ENCODE results near the gene TMEM39B. TPM values are rescaled to one million over a fixed set of nuclear protein-coding genes. Genes with fewer than 3 reads are reported as not detected.
A peak's percentile ranks its signal among the peaks of the same experiment; 100 is the strongest.
"Not testable (repeated sequence)": the region's sequence is repeated elsewhere in the genome, so short reads cannot be mapped to it uniquely, and the experiment has no call there.

The TMEM39B gene
- total RNA-seq, 1 donor from 2014 or later: 23.1 TPM

- H3K9me3 Mint-ChIP-seq: no peaks in the 10 kb centered on the region
- TF ChIP-seq, protein P1, sequence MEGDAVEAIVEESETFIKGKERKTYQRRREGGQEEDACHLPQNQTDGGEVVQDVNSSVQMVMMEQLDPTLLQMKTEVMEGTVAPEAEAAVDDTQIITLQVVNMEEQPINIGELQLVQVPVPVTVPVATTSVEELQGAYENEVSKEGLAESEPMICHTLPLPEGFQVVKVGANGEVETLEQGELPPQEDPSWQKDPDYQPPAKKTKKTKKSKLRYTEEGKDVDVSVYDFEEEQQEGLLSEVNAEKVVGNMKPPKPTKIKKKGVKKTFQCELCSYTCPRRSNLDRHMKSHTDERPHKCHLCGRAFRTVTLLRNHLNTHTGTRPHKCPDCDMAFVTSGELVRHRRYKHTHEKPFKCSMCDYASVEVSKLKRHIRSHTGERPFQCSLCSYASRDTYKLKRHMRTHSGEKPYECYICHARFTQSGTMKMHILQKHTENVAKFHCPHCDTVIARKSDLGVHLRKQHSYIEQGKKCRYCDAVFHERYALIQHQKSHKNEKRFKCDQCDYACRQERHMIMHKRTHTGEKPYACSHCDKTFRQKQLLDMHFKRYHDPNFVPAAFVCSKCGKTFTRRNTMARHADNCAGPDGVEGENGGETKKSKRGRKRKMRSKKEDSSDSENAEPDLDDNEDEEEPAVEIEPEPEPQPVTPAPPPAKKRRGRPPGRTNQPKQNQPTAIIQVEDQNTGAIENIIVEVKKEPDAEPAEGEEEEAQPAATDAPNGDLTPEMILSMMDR (IDR thresholded peaks at IDR 0.05): no peak
- DNase-seq (no peak), ATAC-seq (ENCODE audit: low read depth) (no peak)
- H3K27ac Mint-ChIP-seq: peak overlapping the region; percentile 73
- H3K4me3 Mint-ChIP-seq: peak overlapping the region; percentile 70
- peaks cover 29% of the 10 kb centered on the region for H3K36me3 Mint-ChIP-seq (ENCODE audit: low read depth)
- intact Hi-C loops (cut with micrococcal nuclease): loop anchor here (1.0 kb wide), 1 partner anchor 11 kb away; no protein-coding TSS in a partner anchor
- ChIA-PET POLR2A (interaction anchor here (1.4 to 3.0 kb wide), 6 partner anchors 8 to 224 kb away, joined by 7 to 14 read pairs (median 8); partner anchors contain the start of genes CCDC28B, MARCKSL1, TMEM39B and TXLNA), CTCF (interaction anchor here (0.6 to 1.5 kb wide), 6 partner anchors 10 to 302 kb away, joined by 3 to 7 read pairs (median 4); partner anchors contain the start of genes TMEM39B and TXLNA)
- H3K4me1 Mint-ChIP-seq: peaks cover 61% of the 10 kb centered on the region
- no peaks in the 10 kb centered on the region for H3K27me3 Mint-ChIP-seq
Measured at GRCh38 chr1:32111789-32112188, 39.0 kb downstream of the TMEM39B start.

- no peak for ATAC-seq (ENCODE audit: low read depth)
- Mint-ChIP-seq H3K4me1 (peaks cover 56% of the 10 kb centered on the region), H3K4me3 (no peak overlapping the region), H3K27me3 (no peaks in the 10 kb centered on the region), H3K27ac (no peak overlapping the region), H3K9me3 (no peaks in the 10 kb centered on the region), H3K36me3 (ENCODE audit: low read depth) (peaks cover 27% of the 10 kb centered on the region)
- intact Hi-C loops (cut with micrococcal nuclease): no loop called here
- DNase-seq: no peak
- TF ChIP-seq, protein P1 (IDR thresholded peaks at IDR 0.05): no peak
- ChIA-PET POLR2A (interaction anchor here (0.6 kb wide), 3 partner anchors 32 to 709 kb away, joined by 3 to 7 read pairs (median 4); no protein-coding TSS in a partner anchor), CTCF (no interaction called here)
Measured at GRCh38 chr1:32112806-32113375, 40.2 kb downstream of the TMEM39B start.

GRCh38 chr1:32113436-32113835, 40.7 kb downstream of the TMEM39B start:
- intact Hi-C loops (cut with micrococcal nuclease); ATAC-seq (ENCODE audit: low read depth); H3K4me3 Mint-ChIP-seq; H3K9me3 Mint-ChIP-seq; DNase-seq; CTCF ChIA-PET; H3K27ac Mint-ChIP-seq; H3K27me3 Mint-ChIP-seq: not testable (repeated sequence)
- peaks cover 58% of the 10 kb centered on the region for H3K4me1 Mint-ChIP-seq
- H3K36me3 Mint-ChIP-seq (ENCODE audit: low read depth): peaks cover 23% of the 10 kb centered on the region
- POLR2A ChIA-PET: interaction anchor here (0.6 kb wide), 1 partner anchor 173 kb away, joined by 3 read pairs; no protein-coding TSS in a partner anchor

- Mint-ChIP-seq H3K36me3 (ENCODE audit: low read depth) (peaks cover 16% of the 10 kb centered on the region), H3K27me3 (no peaks in the 10 kb centered on the region), H3K27ac (no peak overlapping the region), H3K9me3 (no peaks in the 10 kb centered on the region), H3K4me3 (no peak overlapping the region), H3K4me1 (peaks cover 53% of the 10 kb centered on the region)
- DNase-seq (no peak), ATAC-seq (ENCODE audit: low read depth) (no peak)
- ChIA-PET POLR2A (no interaction called here), CTCF (interaction anchor here (0.7 kb wide), 1 partner anchor 364 kb away, joined by 4 read pairs; no protein-coding TSS in a partner anchor)
- TF ChIP-seq, protein P1 (IDR thresholded peaks at IDR 0.05): no peak
- intact Hi-C loops (cut with micrococcal nuclease): no loop called here
Measured at GRCh38 chr1:32114420-32114819, 41.7 kb downstream of the TMEM39B start.

GRCh38 chr1:32115496-32115895, 42.8 kb downstream of the TMEM39B start:
- H3K27ac Mint-ChIP-seq: no peak overlapping the region
- H3K4me3 Mint-ChIP-seq: no peak overlapping the region
- ATAC-seq (ENCODE audit: low read depth) (no peak), DNase-seq (no peak)
- H3K27me3 Mint-ChIP-seq: no peaks in the 10 kb centered on the region
- no peaks in the 10 kb centered on the region for H3K9me3 Mint-ChIP-seq
- TF ChIP-seq, protein P1 (IDR thresholded peaks at IDR 0.05): no peak
- H3K36me3 Mint-ChIP-seq (ENCODE audit: low read depth): peaks cover 15% of the 10 kb centered on the region
- intact Hi-C loops (cut with micrococcal nuclease): no loop called here
- peaks cover 47% of the 10 kb centered on the region for H3K4me1 Mint-ChIP-seq
- POLR2A ChIA-PET: no interaction called here
- CTCF ChIA-PET: no interaction called here
